Endothelial cell (in vitro differentiated cells): Measurements from ENCODE around the gene KIFBP. TPM values are rescaled to one million over a fixed set of nuclear protein-coding genes. Genes with fewer than 3 reads are reported as not detected.

Experiments
- DNase-seq: peaks from one replicate; pipeline ENCODE4 v3.0.0; 2021; ENCODE audit warnings: low spot score
- H3K27ac Mint-ChIP-seq: one replicate; pipeline ENCODE4 v1.8.0; 2021; ENCODE audit warnings: mixed read lengths, inconsistent platforms; ENCODE audit not compliant: unreplicated experiment
- H3K27me3 Mint-ChIP-seq: one replicate; pipeline ENCODE4 v1.8.0; 2021; ENCODE audit warnings: mild to moderate bottlenecking, moderate library complexity, mixed read lengths, inconsistent platforms; ENCODE audit not compliant: unreplicated experiment
- H3K36me3 Mint-ChIP-seq: one replicate; pipeline ENCODE4 v1.8.0; 2021; ENCODE audit warnings: mild to moderate bottlenecking, low read depth, mixed read lengths, inconsistent platforms; ENCODE audit not compliant: unreplicated experiment
- H3K4me1 Mint-ChIP-seq: one replicate; pipeline ENCODE4 v1.8.0; 2021; ENCODE audit warnings: mild to moderate bottlenecking, mixed read lengths, inconsistent platforms; ENCODE audit not compliant: unreplicated experiment
- H3K4me3 Mint-ChIP-seq: one replicate; pipeline ENCODE4 v1.8.0; 2021; ENCODE audit warnings: mild to moderate bottlenecking, mixed read lengths, inconsistent platforms; ENCODE audit not compliant: unreplicated experiment
- H3K9me3 Mint-ChIP-seq: one replicate; pipeline ENCODE4 v1.8.0; 2021; ENCODE audit warnings: mixed read lengths, inconsistent platforms; ENCODE audit not compliant: unreplicated experiment
- total RNA-seq: library from RNA; stranded (reverse); fragmentation: NEBNext Ultra II Directional; extraction: Animal tissue kit (Norgen Biotek cat#: 25700); gene quantifications from one replicate; pipeline ENCODE4 v1.2.1, GENCODE V29; 2021; ENCODE audit not compliant: unreplicated experiment
- TF ChIP-seq, protein P1 (sequence below): fragments of 200-600 bp; sonication (generic); IDR thresholded peaks from one replicate; pipeline ENCODE4 v1.5.0; 2021; ENCODE audit warnings: antibody characterized with exemption; ENCODE audit not compliant: unreplicated experiment

Gene KIFBP
- total RNA-seq, 1 donor from 2014 or later, result 26.2 TPM

- Mint-ChIP-seq H3K9me3 (no peaks in the 10 kb centered on the region), H3K4me1 (peaks cover 56% of the 10 kb centered on the region), H3K27ac (peak overlapping the region; percentile 49), H3K36me3 (no peaks in the 10 kb centered on the region), H3K4me3 (no peak overlapping the region), H3K27me3 (peaks cover 8% of the 10 kb centered on the region)
- no peak for DNase-seq
- TF ChIP-seq, protein P1, sequence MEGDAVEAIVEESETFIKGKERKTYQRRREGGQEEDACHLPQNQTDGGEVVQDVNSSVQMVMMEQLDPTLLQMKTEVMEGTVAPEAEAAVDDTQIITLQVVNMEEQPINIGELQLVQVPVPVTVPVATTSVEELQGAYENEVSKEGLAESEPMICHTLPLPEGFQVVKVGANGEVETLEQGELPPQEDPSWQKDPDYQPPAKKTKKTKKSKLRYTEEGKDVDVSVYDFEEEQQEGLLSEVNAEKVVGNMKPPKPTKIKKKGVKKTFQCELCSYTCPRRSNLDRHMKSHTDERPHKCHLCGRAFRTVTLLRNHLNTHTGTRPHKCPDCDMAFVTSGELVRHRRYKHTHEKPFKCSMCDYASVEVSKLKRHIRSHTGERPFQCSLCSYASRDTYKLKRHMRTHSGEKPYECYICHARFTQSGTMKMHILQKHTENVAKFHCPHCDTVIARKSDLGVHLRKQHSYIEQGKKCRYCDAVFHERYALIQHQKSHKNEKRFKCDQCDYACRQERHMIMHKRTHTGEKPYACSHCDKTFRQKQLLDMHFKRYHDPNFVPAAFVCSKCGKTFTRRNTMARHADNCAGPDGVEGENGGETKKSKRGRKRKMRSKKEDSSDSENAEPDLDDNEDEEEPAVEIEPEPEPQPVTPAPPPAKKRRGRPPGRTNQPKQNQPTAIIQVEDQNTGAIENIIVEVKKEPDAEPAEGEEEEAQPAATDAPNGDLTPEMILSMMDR, result no peak
Observed at GRCh38 chr10:69056536-69057260, 68.1 kb downstream of the KIFBP start.

DNA sequence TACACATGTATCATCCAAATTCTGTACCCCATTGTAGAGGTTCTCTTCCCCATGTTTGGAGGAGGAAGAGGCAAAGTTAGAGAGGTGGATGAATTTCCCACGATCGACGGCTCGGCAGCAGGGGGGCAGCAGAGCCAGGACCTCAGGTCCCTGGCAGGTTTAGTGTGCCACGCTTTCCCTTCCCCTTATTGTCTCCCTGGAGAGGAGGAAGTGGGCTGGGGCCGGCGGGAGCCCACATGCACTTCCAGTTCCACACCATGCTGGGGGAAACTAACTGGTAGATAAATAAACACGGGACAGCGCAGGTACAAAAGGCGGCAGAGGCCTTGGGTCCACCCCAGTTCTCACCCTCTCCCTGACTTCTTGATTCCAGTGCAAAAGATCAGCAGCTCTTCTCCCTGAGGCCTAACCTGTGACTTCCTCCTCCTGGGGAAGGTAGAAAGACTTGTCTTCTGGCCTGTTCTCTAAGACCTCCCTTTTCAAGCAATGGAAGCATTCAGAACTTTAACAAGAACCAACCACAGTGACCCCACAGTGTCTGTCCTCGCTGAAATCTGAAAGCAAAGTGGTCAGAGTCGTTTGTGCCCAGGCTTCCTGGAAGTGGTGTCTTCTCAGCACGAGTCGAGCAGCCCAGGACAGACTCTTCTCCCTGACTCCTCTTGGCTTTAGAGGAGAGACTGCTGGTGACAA, 68.8 kb downstream of the KIFBP start:
- Mint-ChIP-seq H3K4me1 (peaks cover 56% of the 10 kb centered on the region), H3K27ac (peak overlapping the region; percentile 49), H3K27me3 (peaks cover 8% of the 10 kb centered on the region), H3K9me3 (no peaks in the 10 kb centered on the region), H3K4me3 (peak overlapping the region; percentile 63), H3K36me3 (no peaks in the 10 kb centered on the region)
- DNase-seq, result peak; percentile 40
- TF ChIP-seq, protein P1, result no peak

DNA sequence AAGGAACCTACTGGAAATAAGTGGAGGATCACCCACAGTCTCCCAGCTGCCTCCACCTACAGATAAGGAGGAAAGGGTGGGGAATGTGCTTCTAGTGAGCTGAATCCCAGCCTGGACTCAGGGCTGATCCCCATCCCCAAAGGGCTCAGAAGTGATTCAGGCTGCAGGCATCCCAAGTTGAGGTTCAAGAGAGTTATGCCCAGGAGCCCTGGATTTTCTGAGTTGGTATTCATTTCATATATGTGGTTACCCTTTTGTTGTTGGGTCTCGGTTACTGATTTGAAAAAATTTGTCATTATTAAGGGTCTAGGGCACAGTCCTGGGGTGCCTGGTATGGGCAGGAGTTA, 69.3 kb downstream of the KIFBP start:
- Mint-ChIP-seq H3K4me1 (peaks cover 50% of the 10 kb centered on the region), H3K9me3 (no peaks in the 10 kb centered on the region), H3K27me3 (peaks cover 8% of the 10 kb centered on the region), H3K4me3 (no peak overlapping the region), H3K36me3 (no peaks in the 10 kb centered on the region), H3K27ac (peak overlapping the region; percentile 38)
- DNase-seq, result no peak
- TF ChIP-seq, protein P1, result no peak

DNA sequence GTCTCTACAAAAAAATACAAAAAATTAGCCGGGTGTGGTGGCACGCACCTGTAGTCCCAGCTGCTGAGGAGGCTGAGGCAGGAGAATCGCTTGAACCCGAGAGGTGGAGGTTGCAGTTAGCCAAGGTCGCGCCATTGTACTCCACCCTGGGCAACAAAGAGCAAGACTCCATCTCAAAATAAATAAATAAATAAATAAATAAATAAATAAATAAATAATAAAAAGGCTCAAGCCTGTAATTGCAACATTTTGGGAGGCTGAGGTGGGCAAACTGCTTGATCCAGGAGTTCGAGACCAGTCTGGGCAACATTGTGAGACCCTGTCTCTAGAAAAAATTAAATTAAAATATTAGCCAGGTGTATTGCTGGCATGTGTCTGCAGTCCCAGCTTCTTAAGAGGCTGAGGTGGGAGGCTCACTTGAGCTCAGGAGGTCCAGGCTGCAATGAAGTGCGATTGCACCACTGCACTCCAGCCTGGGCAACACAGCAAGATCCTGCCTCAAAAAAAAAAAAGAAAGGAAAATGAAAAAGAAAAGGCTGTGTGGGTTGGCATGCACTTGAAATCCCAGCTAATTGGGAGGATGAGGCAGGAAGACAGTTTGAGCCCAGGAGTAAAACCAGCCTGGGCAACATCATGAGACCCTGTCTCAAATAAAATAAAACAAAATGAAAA, 71.7 kb downstream of the KIFBP start:
- Mint-ChIP-seq H3K4me1 (peaks cover 46% of the 10 kb centered on the region), H3K27ac (no peak overlapping the region), H3K4me3 (no peak overlapping the region), H3K9me3 (no peaks in the 10 kb centered on the region), H3K27me3 (peaks cover 5% of the 10 kb centered on the region), H3K36me3 (no peaks in the 10 kb centered on the region)
- TF ChIP-seq, protein P1, result no peak
- DNase-seq, result no peak
